A549 (cell line): Measurements from ENCODE around the gene REV1. TPM values are rescaled to one million over a fixed set of nuclear protein-coding genes. Genes with fewer than 3 reads are reported as not detected.

Source experiments
- ATAC-seq, 2 experiments: fragments of 200-7000 bp in 1 of 2; fragments of >200 bp in 1 of 2; cut with Nextera tagmentation in 1 of 2; cut with Tn5 transposase in 1 of 2; 3 replicates each; pipeline versions ENCODE4 v1.8.0 to v1.9.1; 2018 to 2020; ENCODE audit warnings: mild to moderate bottlenecking in 1 of 2, moderate library complexity in 1 of 2
- CTCF ChIA-PET: fragments of 300-600 bp; sonication (Branson Sonifier 250); formaldehyde crosslinking; extraction: SDS; loops from one replicate; lab custom pipeline; 2021; ENCODE audit warnings: antibody characterized with exemption, inconsistent platforms; lab: Yijun Ruan, JAX
- POLR2A ChIA-PET: fragments of 350-600 bp; formaldehyde crosslinking; extraction: SDS; loops from one replicate; lab custom pipeline; 2021; ENCODE audit warnings: antibody characterized with exemption, inconsistent platforms; lab: Yijun Ruan, JAX
- DNase-seq, 2 experiments: peaks; one replicate each; pipeline versions ENCODE4 v3.0.0 to v3.0.0-alpha.2; 2011 to 2016; ENCODE audit warnings: low read depth in 1 of 2, low spot score in 1 of 2
- FAIRE-seq: peaks from 2 replicates; lab custom pipeline; 2011; peaks lifted over from hg19 to GRCh38; lab: Jason Lieb, UNC
- H3K27ac ChIP-seq, 2 experiments: fragments of >200 bp; sonication (Bioruptor Twin); formaldehyde crosslinking; 3 replicates each; pipeline ENCODE4 v1.5.1; 2016 to 2017
- H3K4me1 ChIP-seq: fragments of >200 bp; sonication (Bioruptor Twin); formaldehyde crosslinking; 3 replicates; pipeline ENCODE4 v1.6.1; 2016
- H3K4me2 ChIP-seq: fragments of >200 bp; sonication (Bioruptor Twin); formaldehyde crosslinking; 3 replicates; pipeline ENCODE4 v1.6.1; 2016
- H3K4me3 ChIP-seq: fragments of >200 bp; sonication (Bioruptor Twin); formaldehyde crosslinking; 3 replicates; pipeline ENCODE4 v1.5.1; 2016
- H3K9me3 ChIP-seq: fragments of >200 bp; sonication (Bioruptor Twin); formaldehyde crosslinking; 3 replicates; pipeline ENCODE4 v1.6.1; 2016
- BCL3 ChIP-seq: fragments of >200 bp; sonication (Bioruptor Twin); formaldehyde crosslinking; IDR thresholded peaks from 3 replicates; pipeline ENCODE4 v1.6.1; 2016
- CBX8 ChIP-seq: fragments of 200-600 bp; sonication (generic); IDR thresholded peaks from 2 replicates; pipeline ENCODE4 v1.6.1; 2016
- CHD4 ChIP-seq: fragments of 200-600 bp; sonication (generic); IDR thresholded peaks from 2 replicates; pipeline ENCODE4 v1.6.1; 2016; ENCODE audit warnings: antibody characterized with exemption, mild to moderate bottlenecking, borderline replicate concordance
- EHF ChIP-seq: fragments of 250-450 bp; sonication (Bioruptor Pico); IDR thresholded peaks from 2 replicates; pipeline ENCODE4 v1.5.0; 2020; ENCODE audit warnings: mild to moderate bottlenecking
- EHMT2 ChIP-seq: fragments of 200-600 bp; sonication (generic); IDR thresholded peaks from 2 replicates; pipeline ENCODE4 v1.6.1; 2016; ENCODE audit warnings: antibody characterized with exemption, low read depth, mild to moderate bottlenecking, moderate library complexity
- ESRRA ChIP-seq: fragments of 150-350 bp; IDR thresholded peaks from 2 replicates; pipeline ENCODE4 v1.6.1; 2014; ENCODE audit warnings: mild to moderate bottlenecking, low read length, borderline replicate concordance
- FOXS1 ChIP-seq: fragments of 250-450 bp; sonication (Bioruptor Pico); IDR thresholded peaks from 2 replicates; pipeline ENCODE4 v1.5.0; 2020; ENCODE audit warnings: mild to moderate bottlenecking, moderate library complexity
- HDAC2 ChIP-seq: fragments of 200-600 bp; sonication (generic); IDR thresholded peaks from 2 replicates; pipeline ENCODE4 v1.6.1; 2016
- HOXA7 ChIP-seq: fragments of 250-450 bp; sonication (Bioruptor Pico); IDR thresholded peaks from 2 replicates; pipeline ENCODE4 v1.5.0; 2020; ENCODE audit warnings: mild to moderate bottlenecking, moderate library complexity
- KDM1A ChIP-seq: fragments of 200-600 bp; sonication (generic); IDR thresholded peaks from 2 replicates; pipeline ENCODE4 v1.6.1; 2016; ENCODE audit warnings: low read depth, mild to moderate bottlenecking
- KDM5A ChIP-seq: fragments of 200-600 bp; sonication (generic); IDR thresholded peaks from 2 replicates; pipeline ENCODE4 v1.6.1; 2016; ENCODE audit warnings: antibody characterized with exemption, mild to moderate bottlenecking
- NPAS2 ChIP-seq: fragments of 250-450 bp; sonication (Bioruptor Pico); IDR thresholded peaks from 2 replicates; pipeline ENCODE4 v1.8.0; 2022; ENCODE audit warnings: mild to moderate bottlenecking, moderate library complexity, borderline replicate concordance
- RAD21 ChIP-seq, 2 experiments: fragments of >200 bp in 1 of 2; sonication (Bioruptor Twin) in 1 of 2; formaldehyde crosslinking in 1 of 2; IDR thresholded peaks in 1 of 2; conservative IDR thresholded peaks in 1 of 2; 2 replicates in 1 of 2; 3 replicates in 1 of 2; pipeline ENCODE4 v1.6.1; 2012 to 2018; ENCODE audit warnings: inconsistent platforms in 1 of 2
- SMC3 ChIP-seq: fragments of >200 bp; sonication (Bioruptor Twin); formaldehyde crosslinking; IDR thresholded peaks from 3 replicates; pipeline ENCODE4 v1.6.1; 2018; ENCODE audit warnings: inconsistent platforms
- SREBF2 ChIP-seq: fragments of 450-650 bp; IDR thresholded peaks from 2 replicates; pipeline ENCODE4 v1.6.1; 2014; ENCODE audit warnings: mild to moderate bottlenecking, moderate library complexity
- ZFP36 ChIP-seq: fragments of 450-650 bp; IDR thresholded peaks from 2 replicates; pipeline ENCODE4 v1.6.1; 2014; ENCODE audit warnings: borderline replicate concordance; ENCODE audit not compliant: partially characterized antibody
- WGBS: methylation state at CpG from one replicate; pipeline ENCODE4 v1.1.6; 2017; ENCODE audit errors: missing lambda C conversion rate; 5-methylcytosine and 5-hydroxymethylcytosine counted together
- polyA plus RNA-seq, 4 experiments: library from polyadenylated mRNA; depleted of rRNA in 3 of 4; stranded (reverse); fragments of >200 nt; fragmentation: RNase III in 1 of 4; extraction: RNeasy Plus Mini Kit Qiagen cat#74134 plus additional on column Dnase treatment in 1 of 4; gene quantifications; 2 replicates in 3 of 4; 3 replicates in 1 of 4; pipeline ENCODE4 v1.2.3, GENCODE V29; 2011 to 2017
- TF ChIP-seq, protein P1 (sequence below): fragments of >200 bp; sonication (Bioruptor Twin); formaldehyde crosslinking; IDR thresholded peaks from 3 replicates; pipeline ENCODE4 v1.5.1; 2016
- TF ChIP-seq, protein P2 (sequence below): fragments of 250-450 bp; sonication (Bioruptor Pico); IDR thresholded peaks from 2 replicates; pipeline ENCODE4 v1.5.0; 2021; ENCODE audit warnings: mild to moderate bottlenecking, moderate library complexity, borderline replicate concordance

REV1 gene
- polyA plus RNA-seq, 2 of the 4 experiments (the other 2 are of a cell fraction) = 12.8 to 36.2 TPM

DNA sequence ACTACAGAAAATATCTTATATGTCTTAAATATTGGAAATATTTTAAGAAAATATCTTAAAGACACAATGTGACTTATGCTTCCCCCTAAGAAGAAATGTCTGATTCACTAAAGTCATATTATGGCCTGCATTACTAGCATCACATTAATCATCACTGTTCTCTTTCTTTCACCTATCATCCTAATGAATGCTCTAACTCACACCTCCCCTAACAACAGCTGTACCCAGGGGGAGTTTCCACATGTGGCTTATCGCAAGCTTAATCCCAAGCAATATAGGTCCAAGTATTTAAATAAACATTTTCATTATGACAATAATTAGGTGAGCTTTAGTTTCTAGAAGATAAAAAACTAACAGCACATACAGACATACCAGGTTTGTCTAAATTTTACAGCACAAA is 39.6 kb downstream of the REV1 start:
- CTCF ChIA-PET = interaction anchor here (1.1 kb wide), 1 partner anchor 9 kb away, joined by 3 read pairs; no protein-coding TSS in a partner anchor

DNA sequence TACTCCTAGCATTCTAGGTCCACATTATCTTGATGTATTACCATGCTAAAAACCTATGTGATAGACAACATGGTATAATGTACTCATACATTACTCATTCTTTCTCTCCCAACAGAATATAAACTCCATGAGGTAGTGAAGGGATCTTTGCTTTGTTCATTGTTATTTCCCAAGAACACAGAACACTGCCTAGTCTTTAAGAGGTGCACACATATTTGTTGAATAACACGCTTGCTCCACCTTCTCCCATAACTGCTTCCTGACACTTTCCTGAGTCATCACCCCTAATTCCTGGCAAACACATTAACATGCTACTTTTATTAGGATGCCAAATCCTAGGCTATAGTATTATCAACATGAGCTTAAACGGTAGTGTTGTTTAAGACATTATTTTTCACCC is 41.3 kb downstream of the REV1 start:
- no peak for FAIRE-seq
- no peak overlapping the region for H3K4me3 ChIP-seq
- H3K4me1 ChIP-seq = peaks cover 5% of the 10 kb centered on the region; the same call in 1 of the 3 replicates
- ATAC-seq = no peak
- H3K9me3 ChIP-seq = no peaks in the 10 kb centered on the region
- H3K27ac ChIP-seq = no peak overlapping the region
- TF ChIP-seq ESRRA (no peak), EHF (CRISPR knock-in tag) (no peak), HDAC2 (no peak)
- CTCF ChIA-PET = interaction anchor here (0.9 kb wide), 1 partner anchor 42 kb away, joined by 3 read pairs; the partner anchor contains the start of gene REV1
- H3K4me2 ChIP-seq = no peak overlapping the region
- POLR2A ChIA-PET = no interaction called here
- no peak for DNase-seq
- 47% methylated on average over 2 of the region's 2 CpGs for WGBS

More for the DNA sequence above, 39.6 kb downstream of the REV1 start:
- Histone ChIP-seq H3K27ac (no peak overlapping the region), H3K9me3 (no peaks in the 10 kb centered on the region), H3K4me3 (no peak overlapping the region), H3K4me1 (peaks cover 5% of the 10 kb centered on the region; the same call in 1 of the 3 replicates), H3K4me2 (no peak overlapping the region)
- POLR2A ChIA-PET = no interaction called here
- DNase-seq = no peak
- ATAC-seq = no peak
- 94% methylated on average over 1 of the region's 1 CpG for WGBS
- FAIRE-seq = no peak
- TF ChIP-seq CHD4 (no peak), ZFP36 (no peak), FOXS1 (CRISPR knock-in tag) (no peak)
- TF ChIP-seq, protein P1, sequence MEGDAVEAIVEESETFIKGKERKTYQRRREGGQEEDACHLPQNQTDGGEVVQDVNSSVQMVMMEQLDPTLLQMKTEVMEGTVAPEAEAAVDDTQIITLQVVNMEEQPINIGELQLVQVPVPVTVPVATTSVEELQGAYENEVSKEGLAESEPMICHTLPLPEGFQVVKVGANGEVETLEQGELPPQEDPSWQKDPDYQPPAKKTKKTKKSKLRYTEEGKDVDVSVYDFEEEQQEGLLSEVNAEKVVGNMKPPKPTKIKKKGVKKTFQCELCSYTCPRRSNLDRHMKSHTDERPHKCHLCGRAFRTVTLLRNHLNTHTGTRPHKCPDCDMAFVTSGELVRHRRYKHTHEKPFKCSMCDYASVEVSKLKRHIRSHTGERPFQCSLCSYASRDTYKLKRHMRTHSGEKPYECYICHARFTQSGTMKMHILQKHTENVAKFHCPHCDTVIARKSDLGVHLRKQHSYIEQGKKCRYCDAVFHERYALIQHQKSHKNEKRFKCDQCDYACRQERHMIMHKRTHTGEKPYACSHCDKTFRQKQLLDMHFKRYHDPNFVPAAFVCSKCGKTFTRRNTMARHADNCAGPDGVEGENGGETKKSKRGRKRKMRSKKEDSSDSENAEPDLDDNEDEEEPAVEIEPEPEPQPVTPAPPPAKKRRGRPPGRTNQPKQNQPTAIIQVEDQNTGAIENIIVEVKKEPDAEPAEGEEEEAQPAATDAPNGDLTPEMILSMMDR = no peak

DNA sequence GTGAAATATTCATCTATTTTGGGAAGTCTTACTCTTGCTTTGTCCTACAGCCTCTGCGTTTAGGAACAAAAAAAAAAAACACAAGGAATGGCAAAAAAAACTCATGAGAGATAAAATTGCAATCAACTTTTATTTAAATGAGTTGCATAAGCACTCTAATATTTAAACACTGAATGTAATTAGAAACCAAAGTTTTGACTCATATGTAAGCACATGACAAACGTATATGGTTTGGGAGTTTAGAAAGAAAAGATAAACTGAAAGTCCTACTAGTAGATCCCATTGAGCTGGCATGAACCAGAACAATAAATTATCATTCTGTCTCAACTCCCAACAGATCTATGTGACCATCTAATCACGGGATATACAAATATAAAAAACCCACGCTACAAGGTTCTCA is 44.8 kb downstream of the REV1 start:
- Histone ChIP-seq H3K9me3 (no peaks in the 10 kb centered on the region), H3K27ac (no peak overlapping the region), H3K4me1 (peaks cover 5% of the 10 kb centered on the region; the same call in 1 of the 3 replicates), H3K4me3 (no peak overlapping the region), H3K4me2 (no peak overlapping the region)
- DNase-seq (no peak), FAIRE-seq (no peak), ATAC-seq (no peak)
- CTCF ChIA-PET = no interaction called here
- 70% methylated on average over 4 of the region's 4 CpGs for WGBS
- POLR2A ChIA-PET = no interaction called here
- TF ChIP-seq EHMT2 (no peak), CBX8 (no peak), RAD21 (conservative IDR thresholded peaks at IDR 0.05 in 1 of 2, IDR thresholded peaks at IDR 0.05 in 1 of 2) (no peak), HOXA7 (no peak), KDM5A (no peak), HDAC2 (no peak), BCL3 (no peak), SMC3 (no peak), NPAS2 (CRISPR knock-in tag) (no peak), KDM1A (no peak), SREBF2 (no peak)
- TF ChIP-seq, protein P2, sequence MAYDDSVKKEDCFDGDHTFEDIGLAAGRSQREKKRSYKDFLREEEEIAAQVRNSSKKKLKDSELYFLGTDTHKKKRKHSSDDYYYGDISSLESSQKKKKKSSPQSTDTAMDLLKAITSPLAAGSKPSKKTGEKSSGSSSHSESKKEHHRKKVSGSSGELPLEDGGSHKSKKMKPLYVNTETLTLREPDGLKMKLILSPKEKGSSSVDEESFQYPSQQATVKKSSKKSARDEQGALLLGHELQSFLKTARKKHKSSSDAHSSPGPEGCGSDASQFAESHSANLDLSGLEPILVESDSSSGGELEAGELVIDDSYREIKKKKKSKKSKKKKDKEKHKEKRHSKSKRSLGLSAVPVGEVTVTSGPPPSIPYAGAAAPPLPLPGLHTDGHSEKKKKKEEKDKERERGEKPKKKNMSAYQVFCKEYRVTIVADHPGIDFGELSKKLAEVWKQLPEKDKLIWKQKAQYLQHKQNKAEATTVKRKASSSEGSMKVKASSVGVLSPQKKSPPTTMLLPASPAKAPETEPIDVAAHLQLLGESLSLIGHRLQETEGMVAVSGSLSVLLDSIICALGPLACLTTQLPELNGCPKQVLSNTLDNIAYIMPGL = no peak
